Measurements from ENCODE around the gene ADGB. TPM values are rescaled to one million over a fixed set of nuclear protein-coding genes. Genes with fewer than 3 reads are reported as not detected.
A peak's percentile ranks its signal among the peaks of the same experiment; 100 is the strongest.

The ADGB gene
- total RNA-seq, 1 donor from 2014 or later: not detected

DNA sequence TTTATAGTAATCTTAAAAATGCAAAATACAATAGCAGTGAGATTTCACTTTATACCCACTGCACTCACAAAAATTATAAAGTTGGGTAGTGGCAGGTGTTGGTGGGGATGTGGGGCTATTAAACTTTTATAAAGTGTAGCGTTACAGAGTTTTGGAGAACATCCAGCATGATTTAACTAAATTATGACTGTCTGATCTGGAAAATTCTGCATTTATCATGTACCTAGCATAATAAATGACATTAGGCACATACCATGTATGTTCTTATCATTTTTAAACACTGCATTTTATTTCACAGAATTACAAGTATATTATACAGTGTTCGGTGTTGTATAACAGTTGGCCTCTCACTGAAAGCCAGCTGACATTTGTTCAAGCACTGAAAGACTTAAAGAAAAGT lies 169.9 kb downstream of the ADGB start:
- TF ChIP-seq, protein P1, sequence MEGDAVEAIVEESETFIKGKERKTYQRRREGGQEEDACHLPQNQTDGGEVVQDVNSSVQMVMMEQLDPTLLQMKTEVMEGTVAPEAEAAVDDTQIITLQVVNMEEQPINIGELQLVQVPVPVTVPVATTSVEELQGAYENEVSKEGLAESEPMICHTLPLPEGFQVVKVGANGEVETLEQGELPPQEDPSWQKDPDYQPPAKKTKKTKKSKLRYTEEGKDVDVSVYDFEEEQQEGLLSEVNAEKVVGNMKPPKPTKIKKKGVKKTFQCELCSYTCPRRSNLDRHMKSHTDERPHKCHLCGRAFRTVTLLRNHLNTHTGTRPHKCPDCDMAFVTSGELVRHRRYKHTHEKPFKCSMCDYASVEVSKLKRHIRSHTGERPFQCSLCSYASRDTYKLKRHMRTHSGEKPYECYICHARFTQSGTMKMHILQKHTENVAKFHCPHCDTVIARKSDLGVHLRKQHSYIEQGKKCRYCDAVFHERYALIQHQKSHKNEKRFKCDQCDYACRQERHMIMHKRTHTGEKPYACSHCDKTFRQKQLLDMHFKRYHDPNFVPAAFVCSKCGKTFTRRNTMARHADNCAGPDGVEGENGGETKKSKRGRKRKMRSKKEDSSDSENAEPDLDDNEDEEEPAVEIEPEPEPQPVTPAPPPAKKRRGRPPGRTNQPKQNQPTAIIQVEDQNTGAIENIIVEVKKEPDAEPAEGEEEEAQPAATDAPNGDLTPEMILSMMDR (IDR thresholded peaks at IDR 0.05): no peak

DNA sequence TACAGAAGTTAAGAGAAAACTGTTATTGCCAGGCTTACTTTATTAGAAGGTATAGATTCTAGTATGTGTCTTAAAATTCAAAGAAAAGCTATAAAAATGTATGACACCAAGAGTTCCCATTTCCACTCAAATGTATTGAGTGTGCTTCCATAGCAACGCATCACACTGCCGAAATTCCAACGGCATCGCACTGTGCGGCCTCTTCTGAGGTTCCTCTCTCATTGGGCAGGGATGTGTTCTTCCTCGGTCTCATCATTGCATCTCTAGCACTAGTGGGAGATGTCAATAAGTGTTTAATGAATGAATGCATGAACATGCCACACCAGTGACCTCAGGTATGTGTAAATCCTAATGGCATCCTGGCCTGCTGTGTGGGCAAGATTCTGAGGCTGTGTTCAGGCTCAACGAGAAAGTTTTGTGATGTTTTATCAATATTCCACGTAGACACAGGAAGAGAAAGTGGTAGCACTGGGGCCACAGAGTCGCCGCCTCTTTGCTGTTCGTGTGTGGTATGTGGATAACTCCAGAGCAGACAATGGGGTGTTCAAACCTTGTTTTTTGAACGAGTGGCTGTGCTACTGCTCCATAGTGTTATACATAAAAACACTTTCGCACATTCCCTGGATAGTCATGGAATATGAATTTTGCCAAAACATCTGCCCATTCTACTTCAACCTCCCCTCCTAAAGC lies 171.6 kb downstream of the ADGB start:
- H3K9me3 Mint-ChIP-seq (ENCODE audit: unreplicated experiment): no peaks in the 10 kb centered on the region
- H3K36me3 Mint-ChIP-seq (ENCODE audit: unreplicated experiment): no peaks in the 10 kb centered on the region
- no peak overlapping the region for H3K27ac Mint-ChIP-seq (ENCODE audit: unreplicated experiment)
- TF ChIP-seq, protein P1 (IDR thresholded peaks at IDR 0.05): no peak
- no peaks in the 10 kb centered on the region for H3K27me3 Mint-ChIP-seq (ENCODE audit: unreplicated experiment)
- no peaks in the 10 kb centered on the region for H3K4me1 Mint-ChIP-seq (ENCODE audit: unreplicated experiment)
- H3K4me3 Mint-ChIP-seq (ENCODE audit: unreplicated experiment): no peak overlapping the region
- DNase-seq (ENCODE audit: extremely low spot score, unreplicated experiment): no peak

More for the DNA sequence above, 169.9 kb downstream of the ADGB start:
- Mint-ChIP-seq H3K36me3 (ENCODE audit: unreplicated experiment) (no peaks in the 10 kb centered on the region), H3K27me3 (ENCODE audit: unreplicated experiment) (peaks cover 3% of the 10 kb centered on the region), H3K4me1 (ENCODE audit: unreplicated experiment) (no peaks in the 10 kb centered on the region), H3K4me3 (ENCODE audit: unreplicated experiment) (no peak overlapping the region), H3K27ac (ENCODE audit: unreplicated experiment) (no peak overlapping the region), H3K9me3 (ENCODE audit: unreplicated experiment) (no peaks in the 10 kb centered on the region)
- no peak for DNase-seq (ENCODE audit: extremely low spot score, unreplicated experiment)

DNA sequence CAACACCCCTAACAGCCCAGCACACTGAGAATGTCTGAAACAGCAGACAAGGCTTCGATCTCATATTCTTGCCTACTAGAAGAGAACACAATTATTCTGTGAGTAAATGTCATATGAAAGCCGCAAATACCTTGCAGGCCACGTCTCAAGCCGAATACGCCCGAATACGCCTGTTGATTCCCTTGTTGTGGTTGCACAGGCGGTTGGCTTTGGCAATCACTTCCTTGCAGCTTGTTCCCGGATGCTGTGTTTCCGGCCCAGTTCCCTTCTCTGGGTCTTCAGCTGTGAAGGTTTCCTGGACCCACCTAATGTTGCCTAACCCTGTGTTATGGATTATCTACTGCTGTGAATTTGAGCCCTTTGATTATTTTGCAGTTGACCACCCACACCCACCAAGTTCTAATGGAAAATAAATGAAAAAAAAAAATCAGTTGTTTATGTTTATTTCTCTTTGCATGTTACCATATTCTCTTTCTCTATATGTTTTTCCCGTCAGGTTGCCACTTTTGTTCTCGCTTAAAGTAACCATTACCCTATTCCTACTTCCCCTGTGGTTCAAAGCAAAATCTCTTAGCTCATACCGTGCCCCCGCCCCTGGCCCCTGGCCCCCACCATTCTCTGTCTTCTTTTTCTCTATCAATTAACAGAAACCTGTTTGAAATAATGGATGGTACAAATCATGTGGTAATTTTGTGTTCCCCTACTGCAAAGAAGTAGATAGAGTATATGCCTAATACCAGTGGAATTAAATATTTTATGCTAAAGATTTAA lies 172.4 kb downstream of the ADGB start:
- Mint-ChIP-seq H3K4me1 (ENCODE audit: unreplicated experiment) (no peaks in the 10 kb centered on the region), H3K9me3 (ENCODE audit: unreplicated experiment) (no peaks in the 10 kb centered on the region), H3K27ac (ENCODE audit: unreplicated experiment) (no peak overlapping the region), H3K27me3 (ENCODE audit: unreplicated experiment) (no peaks in the 10 kb centered on the region), H3K4me3 (ENCODE audit: unreplicated experiment) (no peak overlapping the region), H3K36me3 (ENCODE audit: unreplicated experiment) (no peaks in the 10 kb centered on the region)
- DNase-seq (ENCODE audit: extremely low spot score, unreplicated experiment): no peak
- TF ChIP-seq, protein P1 (IDR thresholded peaks at IDR 0.05): no peak

DNA sequence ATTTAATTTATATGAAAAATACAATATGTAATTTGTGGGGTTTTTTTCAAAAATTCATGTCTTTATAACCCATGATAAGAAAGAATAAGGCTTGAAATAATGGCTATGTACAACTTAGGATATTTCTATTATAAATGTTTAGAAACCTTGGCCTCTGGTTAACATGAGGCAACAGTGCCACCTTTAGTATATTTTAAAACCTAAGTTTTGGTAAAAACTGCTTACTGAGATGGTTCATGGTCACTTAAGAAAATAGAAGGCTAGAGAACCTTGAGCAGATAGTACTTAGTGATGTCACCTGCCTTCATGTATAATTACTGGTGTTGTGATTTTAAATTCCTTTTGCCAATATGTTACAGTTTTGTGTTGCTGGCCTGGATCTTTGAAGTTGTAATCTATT lies 176.4 kb downstream of the ADGB start:
- no peak for DNase-seq (ENCODE audit: extremely low spot score, unreplicated experiment)
- Mint-ChIP-seq H3K9me3 (ENCODE audit: unreplicated experiment) (peaks cover 6% of the 10 kb centered on the region), H3K27ac (ENCODE audit: unreplicated experiment) (no peak overlapping the region), H3K4me1 (ENCODE audit: unreplicated experiment) (no peaks in the 10 kb centered on the region), H3K36me3 (ENCODE audit: unreplicated experiment) (no peaks in the 10 kb centered on the region), H3K4me3 (ENCODE audit: unreplicated experiment) (no peak overlapping the region), H3K27me3 (ENCODE audit: unreplicated experiment) (peaks cover 6% of the 10 kb centered on the region)
- TF ChIP-seq, protein P1 (IDR thresholded peaks at IDR 0.05): peak; percentile 20

DNA sequence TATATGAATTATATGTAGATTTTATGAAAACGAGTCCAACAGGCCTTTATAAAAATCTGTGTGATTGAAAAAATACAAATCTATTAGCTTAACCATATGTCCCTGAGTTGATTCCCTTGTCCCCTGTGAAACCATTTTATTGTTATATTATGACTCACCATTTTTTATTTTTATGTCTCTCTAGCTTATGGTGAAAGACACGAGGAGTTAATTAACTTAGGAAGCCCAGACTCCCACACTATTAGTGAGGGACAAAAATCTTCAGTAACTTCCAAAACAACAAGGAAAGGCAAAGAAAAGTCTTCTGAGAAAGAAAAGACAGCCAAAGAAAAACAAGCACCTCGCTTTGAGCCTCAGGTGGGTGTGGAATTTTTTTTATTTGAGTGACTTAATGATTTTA lies 183.1 kb downstream of the ADGB start:
- Mint-ChIP-seq H3K36me3 (ENCODE audit: unreplicated experiment) (no peaks in the 10 kb centered on the region), H3K4me3 (ENCODE audit: unreplicated experiment) (no peak overlapping the region), H3K9me3 (ENCODE audit: unreplicated experiment) (peaks cover 6% of the 10 kb centered on the region), H3K27me3 (ENCODE audit: unreplicated experiment) (peaks cover 9% of the 10 kb centered on the region), H3K4me1 (ENCODE audit: unreplicated experiment) (no peaks in the 10 kb centered on the region), H3K27ac (ENCODE audit: unreplicated experiment) (no peak overlapping the region)
- DNase-seq (ENCODE audit: extremely low spot score, unreplicated experiment): no peak
- TF ChIP-seq, protein P1 (IDR thresholded peaks at IDR 0.05): no peak

Data from osteocyte (in vitro differentiated cells).